ENCODE measurements around the gene ZMYM4. TPM values are rescaled to one million over a fixed set of nuclear protein-coding genes. Genes with fewer than 3 reads are reported as not detected.
"Not testable (repeated sequence)": the region's sequence is repeated elsewhere in the genome, so short reads cannot be mapped to it uniquely, and the experiment has no call there.

Gene ZMYM4
- polyA plus RNA-seq (2012; ENCODE audit: low read depth, missing spikeins), result 11.4 TPM

DNA sequence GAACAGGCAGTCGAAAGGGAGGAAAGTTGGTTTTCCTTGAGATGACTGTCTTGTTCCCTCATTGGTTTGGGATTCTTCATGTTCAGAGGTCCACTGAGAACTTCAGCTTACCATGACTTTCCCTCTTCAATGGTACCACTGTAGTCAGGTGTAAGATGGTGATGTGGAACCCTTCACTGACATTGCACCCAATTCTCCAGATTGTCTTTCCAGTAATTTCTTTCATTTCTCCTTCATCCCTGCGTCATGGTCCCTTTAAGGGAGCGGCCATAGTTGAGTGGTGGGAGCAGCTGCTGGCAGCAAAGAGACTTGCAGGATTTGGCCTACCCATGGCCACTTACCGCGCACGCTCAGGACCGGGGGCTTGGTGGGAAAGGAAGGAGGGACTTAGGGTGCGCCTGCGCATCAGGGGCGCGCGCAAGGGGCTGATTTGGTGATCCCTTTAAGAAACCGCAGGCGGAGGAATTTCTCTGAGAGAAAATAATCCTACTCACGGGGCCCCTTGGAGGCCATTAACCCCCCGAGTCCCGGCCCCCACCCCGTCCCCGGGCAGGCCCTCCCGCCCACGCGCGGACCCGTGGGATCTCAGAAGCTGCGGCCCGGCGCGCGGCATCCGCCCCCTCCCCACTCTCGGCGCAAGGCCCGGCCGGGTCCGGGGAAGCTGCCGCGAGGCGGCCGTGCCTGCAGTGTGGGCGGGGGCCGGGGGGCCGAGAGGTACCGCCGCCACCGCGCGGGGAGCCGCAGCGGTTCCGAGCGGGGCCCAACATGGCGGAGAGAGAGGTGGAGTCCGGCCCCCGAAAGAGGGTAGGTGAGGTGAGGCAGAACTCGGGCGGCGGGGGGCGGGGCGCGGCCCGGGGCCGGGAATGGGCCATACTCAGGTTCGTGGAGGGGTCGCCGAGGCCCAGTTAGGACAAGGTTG is at the start of gene ZMYM4:
Gene ZMYM4 (plus strand): TSS at position 428 of the 919 bp plus-strand sequence. CDS start 338 bp downstream, at position 766.
- DNase-seq (ENCODE audit: insufficient read length, low spot score) (peak; percentile 89), FAIRE-seq (peak; percentile 97)
- TF ChIP-seq SPI1 (IDR thresholded peaks at IDR 0.05; ENCODE audit: low read depth, low read length) (no peak), POU2F2 (IDR thresholded peaks at IDR 0.05; ENCODE audit: low read depth, low read length) (peak; percentile 32; the same call in 1 of the 2 replicates)

DNA sequence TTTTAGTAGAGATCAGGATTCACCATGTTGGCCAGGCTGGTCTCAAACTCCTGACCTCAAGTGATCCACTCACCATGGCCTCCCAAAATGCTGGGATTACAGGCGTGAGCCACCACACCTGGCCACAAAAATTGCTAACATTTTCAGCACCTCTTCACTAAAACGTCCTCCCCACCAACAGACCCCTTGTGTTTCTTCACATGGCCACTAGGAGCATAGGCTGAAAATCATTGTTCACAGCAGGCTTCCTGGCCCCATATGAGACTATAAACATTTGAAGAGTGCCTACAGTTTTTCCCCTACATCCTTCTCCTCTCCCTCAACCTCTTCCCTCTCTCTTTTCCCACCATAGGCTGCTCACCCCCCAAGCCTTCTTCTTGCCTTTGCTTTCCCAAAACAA is 47.5 kb upstream of the ZMYM4 start:
- TF ChIP-seq POU2F2 (IDR thresholded peaks at IDR 0.05; ENCODE audit: low read depth, low read length), result no peak
- TF ChIP-seq POLR2A (IDR thresholded peaks at IDR 0.05; ENCODE audit: low read depth, low read length), result no peak
- no peak for TF ChIP-seq TAF1 (IDR thresholded peaks at IDR 0.05; ENCODE audit: low read depth, low read length)
- no peak for TF ChIP-seq SPI1 (IDR thresholded peaks at IDR 0.05; ENCODE audit: low read depth, low read length)
- TF ChIP-seq PAX5 (IDR thresholded peaks at IDR 0.05; ENCODE audit: insufficient read depth, low read length, severe bottlenecking), result no peak
- TF ChIP-seq POLR2AphosphoS5 (IDR thresholded peaks at IDR 0.05; ENCODE audit: low read depth, low read length), result no peak
- DNase-seq (ENCODE audit: insufficient read length, low spot score) (peak; percentile 39), FAIRE-seq (no peak)

DNA sequence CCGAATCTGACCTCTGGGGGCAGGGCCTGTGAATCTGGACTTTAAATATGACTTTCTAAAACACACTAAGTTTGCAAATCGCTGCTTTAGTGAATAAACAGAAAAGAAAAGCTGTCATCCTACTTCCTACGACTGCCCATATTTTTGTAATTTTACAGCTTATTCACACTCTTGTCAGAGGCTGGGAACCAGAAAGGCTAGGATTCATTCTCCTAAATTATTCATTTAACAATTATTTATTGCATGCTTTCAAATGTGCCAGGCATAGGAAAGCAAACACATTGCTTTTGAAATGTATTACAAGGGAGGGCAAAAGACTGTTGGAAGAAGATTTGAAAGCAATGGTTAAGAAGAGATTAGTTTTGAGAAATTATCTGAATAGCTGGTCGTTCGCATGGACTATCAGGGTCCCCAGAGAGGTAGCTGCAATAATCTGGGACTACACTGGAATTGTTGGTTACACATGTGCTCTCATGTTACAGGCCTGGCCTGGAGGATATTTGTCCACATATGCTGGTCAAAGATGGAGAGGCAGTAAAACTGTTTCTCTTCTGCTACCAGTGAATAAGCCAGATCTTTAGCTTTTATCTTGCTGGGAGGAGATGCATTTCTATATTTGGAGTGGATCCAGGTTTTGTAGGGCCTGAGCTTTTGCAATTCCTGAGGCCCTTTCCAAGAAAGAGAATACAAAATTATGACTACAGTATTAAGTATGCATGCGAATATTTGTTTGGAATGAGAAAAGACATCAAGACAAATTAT is 46.0 kb upstream of the ZMYM4 start:
- TF ChIP-seq POU2F2 (IDR thresholded peaks at IDR 0.05; ENCODE audit: low read depth, low read length) (no peak), PAX5 (IDR thresholded peaks at IDR 0.05; ENCODE audit: insufficient read depth, low read length, severe bottlenecking) (no peak), SPI1 (IDR thresholded peaks at IDR 0.05; ENCODE audit: low read depth, low read length) (no peak), POLR2A (IDR thresholded peaks at IDR 0.05; ENCODE audit: low read depth, low read length) (no peak), POLR2AphosphoS5 (IDR thresholded peaks at IDR 0.05; ENCODE audit: low read depth, low read length) (no peak), TAF1 (IDR thresholded peaks at IDR 0.05; ENCODE audit: low read depth, low read length) (no peak)
- DNase-seq (ENCODE audit: insufficient read length, low spot score) (no peak), FAIRE-seq (no peak)

- FAIRE-seq, result no peak
- no peak for DNase-seq (ENCODE audit: insufficient read length, low spot score)
- TF ChIP-seq POU2F2 (IDR thresholded peaks at IDR 0.05; ENCODE audit: low read depth, low read length) (no peak), POLR2AphosphoS5 (IDR thresholded peaks at IDR 0.05; ENCODE audit: low read depth, low read length) (no peak), SPI1 (IDR thresholded peaks at IDR 0.05; ENCODE audit: low read depth, low read length) (no peak), PAX5 (IDR thresholded peaks at IDR 0.05; ENCODE audit: insufficient read depth, low read length, severe bottlenecking) (no peak), TAF1 (IDR thresholded peaks at IDR 0.05; ENCODE audit: low read depth, low read length) (no peak), POLR2A (IDR thresholded peaks at IDR 0.05; ENCODE audit: low read depth, low read length) (no peak)
These were observed 45.4 kb upstream of the ZMYM4 start for GRCh38 chr1:35223084-35223630.

DNA sequence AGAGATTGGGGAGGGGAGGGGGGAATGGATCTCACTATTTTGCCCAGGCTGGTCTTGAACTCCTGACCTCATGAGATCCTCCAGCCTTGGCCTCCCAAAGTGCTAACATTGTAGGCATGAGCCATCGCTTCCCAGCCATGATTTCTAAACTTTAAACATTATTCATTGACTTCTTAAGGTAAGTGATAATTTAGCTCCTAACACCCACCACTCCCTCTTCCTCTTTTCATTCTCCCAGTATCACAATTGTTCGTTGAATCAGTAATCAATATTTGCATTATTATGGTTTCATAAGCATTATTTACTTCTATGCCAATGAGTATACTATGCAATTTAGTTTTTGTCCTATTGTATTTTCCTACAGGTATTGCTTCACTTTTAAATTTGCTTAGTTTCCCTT is 42.0 kb upstream of the ZMYM4 start:
- TF ChIP-seq SPI1 (IDR thresholded peaks at IDR 0.05; ENCODE audit: low read depth, low read length), result peak; percentile 61
- TF ChIP-seq TAF1 (IDR thresholded peaks at IDR 0.05; ENCODE audit: low read depth, low read length), result no peak
- no peak for DNase-seq (ENCODE audit: insufficient read length, low spot score)
- FAIRE-seq, result no peak

DNA sequence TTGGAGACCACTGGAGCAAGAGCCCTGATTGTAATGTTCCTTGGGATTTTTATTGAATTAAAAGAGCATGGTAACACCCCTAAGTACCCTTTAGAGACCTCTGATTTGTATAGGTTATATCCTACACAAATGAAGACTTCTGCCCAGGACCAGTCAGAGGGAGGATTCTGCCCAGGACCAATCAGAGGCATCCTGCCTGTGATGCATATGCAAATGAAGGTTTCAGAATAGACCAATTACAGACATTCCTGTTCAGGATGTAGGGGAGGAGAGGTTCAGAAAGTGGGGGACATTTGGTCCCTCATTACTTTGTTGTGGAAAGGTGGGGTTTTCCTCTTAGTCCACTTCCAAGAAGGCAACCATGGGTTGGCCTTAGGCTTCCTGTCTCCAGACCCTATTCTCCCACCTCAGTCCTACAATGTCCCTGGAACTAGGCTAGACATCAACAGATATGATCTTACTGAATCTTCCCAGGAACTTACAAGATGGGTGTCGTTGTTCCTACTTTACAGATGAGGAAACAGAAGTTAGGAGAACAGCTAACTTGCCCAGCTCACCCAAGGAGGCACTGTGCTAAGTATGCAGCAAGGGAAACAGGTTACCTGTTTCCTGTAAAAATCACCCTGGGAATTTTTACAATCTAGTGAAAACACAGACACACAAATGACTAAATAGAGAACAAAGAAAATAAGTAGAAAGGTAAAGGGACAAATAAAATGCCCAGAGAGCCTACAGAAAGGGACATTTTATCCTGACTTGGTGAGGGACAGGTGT is 38.7 kb upstream of the ZMYM4 start:
- no peak for FAIRE-seq
- TF ChIP-seq POLR2A (IDR thresholded peaks at IDR 0.05; ENCODE audit: low read depth, low read length), result no peak
- no peak for TF ChIP-seq SPI1 (IDR thresholded peaks at IDR 0.05; ENCODE audit: low read depth, low read length)
- TF ChIP-seq POU2F2 (IDR thresholded peaks at IDR 0.05; ENCODE audit: low read depth, low read length), result no peak
- no peak for TF ChIP-seq TAF1 (IDR thresholded peaks at IDR 0.05; ENCODE audit: low read depth, low read length)
- TF ChIP-seq POLR2AphosphoS5 (IDR thresholded peaks at IDR 0.05; ENCODE audit: low read depth, low read length), result no peak
- TF ChIP-seq PAX5 (IDR thresholded peaks at IDR 0.05; ENCODE audit: insufficient read depth, low read length, severe bottlenecking), result no peak
- no peak for DNase-seq (ENCODE audit: insufficient read length, low spot score)

- TF ChIP-seq SPI1 (IDR thresholded peaks at IDR 0.05; ENCODE audit: low read depth, low read length) (no peak), PAX5 (IDR thresholded peaks at IDR 0.05; ENCODE audit: insufficient read depth, low read length, severe bottlenecking) (no peak), POLR2AphosphoS5 (IDR thresholded peaks at IDR 0.05; ENCODE audit: low read depth, low read length) (no peak), TAF1 (IDR thresholded peaks at IDR 0.05; ENCODE audit: low read depth, low read length) (no peak), POU2F2 (IDR thresholded peaks at IDR 0.05; ENCODE audit: low read depth, low read length) (no peak), POLR2A (IDR thresholded peaks at IDR 0.05; ENCODE audit: low read depth, low read length) (no peak)
- DNase-seq (ENCODE audit: insufficient read length, low spot score), result no peak
- no peak for FAIRE-seq
These were observed 37.2 kb upstream of the ZMYM4 start for GRCh38 chr1:35231287-35231686.

GRCh38 chr1:35236772-35237171 is 31.7 kb upstream of the ZMYM4 start:
- not testable (repeated sequence) for FAIRE-seq; DNase-seq (ENCODE audit: insufficient read length, low spot score)

DNA sequence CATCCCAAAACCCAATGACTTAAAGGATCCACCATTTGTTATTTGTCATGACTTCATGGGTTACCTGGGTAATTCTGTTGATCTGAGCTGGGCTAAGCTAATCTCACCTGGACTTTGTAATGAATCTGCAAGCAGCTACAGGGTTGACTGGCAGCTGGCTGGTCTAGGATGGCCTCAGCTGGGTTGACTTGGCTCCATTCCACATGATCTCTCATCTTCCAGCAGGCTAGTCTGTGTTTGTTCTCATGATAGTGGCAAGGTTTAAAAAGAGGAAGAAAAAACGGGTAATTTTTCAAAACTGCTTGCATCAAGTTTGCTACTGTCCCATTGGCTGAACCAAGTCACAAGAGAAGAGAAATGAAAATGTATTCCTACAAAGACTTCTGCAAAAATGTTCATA is 24.8 kb upstream of the ZMYM4 start:
- no peak for FAIRE-seq

More for the DNA sequence above, 24.8 kb upstream of the ZMYM4 start:
- no peak for TF ChIP-seq PAX5 (IDR thresholded peaks at IDR 0.05; ENCODE audit: insufficient read depth, low read length, severe bottlenecking)
- no peak for DNase-seq (ENCODE audit: insufficient read length, low spot score)

All from GM12891 (cell line).